Urinary bladder (tissue), 4 donors: Measurements from ENCODE around the gene HOXC5. TPM values are rescaled to one million over a fixed set of nuclear protein-coding genes. Genes with fewer than 3 reads are reported as not detected.

Experiments
- DNase-seq: peaks from one replicate; pipeline ENCODE4 v3.0.0-alpha.2; 2015; ENCODE audit errors: extremely low spot score
- H3K27ac ChIP-seq: one replicate; pipeline ENCODE4 v1.5.1; 2013; ENCODE audit warnings: low read depth, mild to moderate bottlenecking, moderate library complexity
- H3K36me3 ChIP-seq: one replicate; pipeline ENCODE4 v1.6.1; 2013; ENCODE audit warnings: mild to moderate bottlenecking, moderate library complexity; ENCODE audit not compliant: insufficient read depth
- H3K4me1 ChIP-seq: one replicate; pipeline ENCODE4 v1.6.1; 2013; ENCODE audit warnings: mild to moderate bottlenecking, moderate library complexity; ENCODE audit not compliant: insufficient read depth
- H3K4me3 ChIP-seq: one replicate; pipeline ENCODE4 v1.5.1; 2013; ENCODE audit warnings: low read depth, low read length
- WGBS: extraction: QIAGEN DNeasy Blood & Tissue Kit; methylation state at CpG from one replicate; pipeline ENCODE4 v1.1.7; 2013; 5-methylcytosine and 5-hydroxymethylcytosine counted together
- polyA plus RNA-seq: library from polyadenylated mRNA; stranded (reverse); fragments of 200-250 nt; gene quantifications from one replicate; pipeline ENCODE4 v1.2.3, GENCODE V29; 2013
- total RNA-seq: library from RNA; depleted of rRNA; stranded (reverse); fragments of >200 nt; gene quantifications from one replicate; pipeline ENCODE4 v1.2.3, GENCODE V29; 2014
- donor health status: healthy with polysubstance abuse.
- donor health status: healthy.

Gene HOXC5
- total and polyA plus RNA-seq, 2 donors: 0.11 to 0.42 TPM

DNA sequence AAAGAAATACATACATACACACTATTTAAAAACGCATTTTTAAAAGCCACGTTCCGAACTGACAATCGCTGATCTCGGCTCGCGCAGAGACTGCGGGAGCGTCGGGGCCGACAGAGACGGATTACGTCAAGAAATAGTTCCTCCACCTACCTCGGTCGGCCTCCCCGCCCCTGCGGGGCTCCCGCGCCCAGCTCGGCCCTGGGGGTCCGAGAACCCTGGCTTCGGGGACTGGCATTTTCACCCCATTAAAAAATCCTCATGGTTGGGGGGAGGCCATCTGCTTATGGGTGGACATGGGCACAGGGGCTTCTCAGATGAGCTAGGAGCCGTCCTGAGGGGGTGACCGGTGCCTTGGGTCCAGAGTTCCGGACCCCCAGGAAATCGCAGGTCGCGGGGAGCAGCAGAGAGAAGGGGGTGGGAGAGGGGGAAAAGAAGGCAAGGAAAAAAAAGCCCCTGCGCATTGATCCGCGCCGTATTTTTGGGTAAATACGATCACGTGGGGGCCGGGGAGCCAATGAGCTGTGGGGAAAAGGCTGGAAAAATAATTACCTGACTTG is 33.2 kb upstream of the HOXC5 start:
- no peak for DNase-seq
- 2% methylated on average over 35 of the region's 35 CpGs for WGBS
- H3K27ac ChIP-seq: no peak overlapping the region

DNA sequence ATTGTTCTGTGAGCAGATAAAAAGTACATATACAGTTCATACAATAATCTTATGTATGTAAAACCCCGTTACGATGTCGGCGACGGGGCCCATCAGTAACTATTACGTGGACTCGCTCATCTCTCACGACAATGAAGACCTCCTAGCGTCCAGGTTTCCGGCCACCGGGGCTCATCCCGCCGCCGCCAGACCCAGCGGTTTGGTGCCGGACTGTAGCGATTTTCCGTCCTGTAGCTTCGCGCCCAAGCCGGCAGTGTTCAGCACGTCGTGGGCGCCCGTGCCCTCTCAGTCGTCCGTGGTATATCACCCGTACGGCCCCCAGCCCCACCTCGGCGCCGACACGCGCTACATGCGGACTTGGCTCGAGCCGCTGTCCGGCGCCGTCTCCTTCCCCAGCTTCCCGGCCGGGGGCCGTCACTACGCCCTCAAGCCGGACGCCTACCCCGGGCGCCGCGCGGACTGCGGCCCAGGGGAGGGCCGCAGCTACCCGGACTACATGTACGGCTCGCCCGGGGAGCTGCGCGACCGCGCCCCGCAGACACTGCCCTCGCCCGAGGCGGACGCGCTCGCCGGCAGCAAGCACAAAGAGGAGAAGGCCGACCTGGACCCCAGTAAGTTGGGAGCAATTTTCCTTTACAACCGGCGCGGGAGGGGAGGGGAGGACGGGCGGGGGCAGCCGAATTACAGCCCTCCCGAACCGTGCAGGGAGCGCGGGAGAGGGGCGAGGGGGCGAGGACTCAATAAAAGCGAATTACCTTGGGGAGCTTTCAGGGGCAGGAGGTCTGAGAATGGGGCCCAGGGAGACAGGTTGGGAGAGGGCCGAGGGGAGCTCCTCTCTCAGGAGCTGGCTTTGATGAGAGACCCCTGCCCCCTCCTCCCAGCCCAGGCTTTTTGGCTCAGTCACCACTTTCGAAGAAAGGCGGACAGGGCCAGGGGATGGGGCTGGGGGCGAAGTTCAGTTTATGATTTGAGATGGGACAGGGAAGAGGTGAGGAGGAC is 32.4 kb upstream of the HOXC5 start, which contains the start of gene HOXC9:
HOXC9 (plus strand) TSS at position 46 of the 999 bp plus-strand sequence; CDS start at position 74, 28 bp downstream.
- no peak within 1 kb of the TSS for H3K27ac ChIP-seq
- no peak for DNase-seq
- H3K36me3 ChIP-seq: no peaks in the 10 kb centered on the region
- no peaks in the 10 kb centered on the region for H3K4me1 ChIP-seq
- 3% methylated on average over 87 of the region's 87 CpGs for WGBS
- H3K4me3 ChIP-seq: peak within 1 kb of the TSS; percentile 29

More for the DNA sequence above, 33.2 kb upstream of the HOXC5 start:
- Histone ChIP-seq H3K4me1 (no peaks in the 10 kb centered on the region), H3K36me3 (no peaks in the 10 kb centered on the region), H3K4me3 (peak overlapping the region; percentile 29)

DNA sequence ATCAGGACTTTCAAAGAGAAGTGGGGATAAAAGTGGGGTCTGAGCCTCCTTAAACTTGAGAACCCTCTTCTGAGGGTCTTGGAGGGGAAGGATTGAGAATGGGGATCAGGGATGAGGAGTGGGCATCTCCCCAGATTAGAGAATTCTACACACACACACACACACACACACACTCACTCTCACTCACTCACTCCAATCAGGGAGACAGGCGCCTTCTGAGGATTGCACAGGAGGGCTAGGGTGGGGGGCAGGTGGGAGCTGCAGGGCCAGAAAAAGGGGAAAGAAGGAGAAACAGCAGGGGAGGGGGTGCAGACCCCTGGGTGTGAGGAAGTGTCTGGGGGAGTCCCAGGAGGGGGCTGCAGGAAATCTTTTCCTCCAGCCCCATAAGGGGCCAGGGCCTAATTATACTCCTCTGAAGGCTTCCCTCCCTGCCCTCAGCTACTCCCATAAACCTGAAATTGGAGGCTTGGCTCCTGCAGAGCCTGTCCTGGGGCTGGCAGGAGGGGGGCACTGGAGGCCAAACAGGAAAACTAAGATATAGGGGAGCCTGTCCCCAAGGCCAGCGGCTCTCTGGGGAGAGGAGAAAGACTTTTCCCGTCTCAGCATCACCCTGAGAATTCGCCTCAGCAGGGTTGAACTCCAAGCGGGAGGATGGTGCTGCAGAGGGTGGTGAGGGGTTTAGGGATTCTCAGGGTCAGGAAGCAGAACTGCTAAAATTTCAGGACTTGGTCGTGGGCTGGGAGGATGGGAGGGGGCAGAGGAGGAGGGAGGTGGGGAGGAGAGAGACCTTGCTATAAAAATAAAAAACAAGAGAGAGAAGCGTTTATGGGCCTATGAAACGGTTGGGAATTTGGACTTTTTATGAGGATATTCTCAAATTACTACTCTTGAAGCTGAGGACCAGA is 31.3 kb upstream of the HOXC5 start:
- Histone ChIP-seq H3K4me3 (no peak overlapping the region), H3K4me1 (no peaks in the 10 kb centered on the region), H3K36me3 (no peaks in the 10 kb centered on the region), H3K27ac (no peak overlapping the region)
- 52% methylated on average over 8 of the region's 8 CpGs for WGBS
- no peak for DNase-seq

DNA sequence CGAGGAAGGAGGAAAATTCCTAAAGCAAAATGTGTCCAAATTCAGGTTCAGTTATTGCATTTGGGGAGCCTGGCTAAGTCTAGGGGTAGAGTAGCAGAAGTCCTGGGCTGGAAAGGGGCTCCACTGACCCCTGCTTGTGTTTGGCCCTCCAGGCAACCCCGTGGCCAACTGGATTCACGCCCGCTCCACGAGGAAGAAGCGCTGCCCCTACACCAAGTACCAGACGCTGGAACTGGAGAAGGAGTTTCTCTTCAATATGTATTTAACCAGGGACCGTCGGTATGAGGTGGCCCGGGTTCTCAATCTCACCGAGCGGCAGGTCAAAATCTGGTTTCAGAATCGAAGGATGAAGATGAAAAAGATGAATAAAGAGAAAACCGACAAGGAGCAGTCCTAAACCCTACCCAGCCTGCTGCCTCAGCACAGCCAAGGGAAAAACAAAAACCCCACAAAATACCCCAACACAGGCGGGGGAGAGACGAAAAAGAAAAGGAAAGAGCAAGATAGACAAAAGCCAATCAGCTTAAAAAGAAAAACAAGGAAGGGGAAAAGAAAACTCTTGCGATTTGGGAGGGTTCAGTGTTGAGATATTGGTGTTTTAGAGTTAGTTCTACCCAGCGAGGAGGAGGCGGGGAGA is 30.5 kb upstream of the HOXC5 start:
- 49% methylated on average over 19 of the region's 19 CpGs for WGBS
- DNase-seq: no peak
- Histone ChIP-seq H3K27ac (no peak overlapping the region), H3K4me3 (no peak overlapping the region), H3K4me1 (no peaks in the 10 kb centered on the region), H3K36me3 (no peaks in the 10 kb centered on the region)

DNA sequence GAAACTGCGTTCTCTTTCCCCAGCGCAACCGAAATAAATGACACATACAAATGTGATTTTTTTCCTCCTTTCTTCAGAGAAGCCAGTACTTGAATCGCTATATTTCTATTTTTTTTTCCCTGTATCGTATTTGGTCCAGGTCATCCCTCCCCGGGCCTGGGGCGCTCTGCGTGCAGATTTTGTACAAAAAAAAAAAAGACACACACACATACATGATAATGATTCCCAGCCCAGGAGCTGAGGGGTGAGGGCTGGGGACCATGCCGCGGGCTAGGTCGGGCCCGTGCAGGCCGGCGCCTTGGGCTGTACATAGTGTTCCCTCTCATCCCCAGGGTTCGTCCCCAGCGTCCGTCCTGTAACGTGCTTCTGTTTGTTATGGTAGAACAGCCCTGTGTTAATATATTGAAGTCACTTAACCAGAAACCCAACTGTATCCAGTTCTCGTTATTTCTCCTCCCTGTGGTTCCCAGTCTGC is 29.9 kb upstream of the HOXC5 start:
- Histone ChIP-seq H3K27ac (no peak overlapping the region), H3K4me1 (no peaks in the 10 kb centered on the region), H3K4me3 (no peak overlapping the region), H3K36me3 (no peaks in the 10 kb centered on the region)
- whole genome bisulfite sequencing: 71% methylated on average over 19 of the region's 19 CpGs
- no peak for DNase-seq

DNA sequence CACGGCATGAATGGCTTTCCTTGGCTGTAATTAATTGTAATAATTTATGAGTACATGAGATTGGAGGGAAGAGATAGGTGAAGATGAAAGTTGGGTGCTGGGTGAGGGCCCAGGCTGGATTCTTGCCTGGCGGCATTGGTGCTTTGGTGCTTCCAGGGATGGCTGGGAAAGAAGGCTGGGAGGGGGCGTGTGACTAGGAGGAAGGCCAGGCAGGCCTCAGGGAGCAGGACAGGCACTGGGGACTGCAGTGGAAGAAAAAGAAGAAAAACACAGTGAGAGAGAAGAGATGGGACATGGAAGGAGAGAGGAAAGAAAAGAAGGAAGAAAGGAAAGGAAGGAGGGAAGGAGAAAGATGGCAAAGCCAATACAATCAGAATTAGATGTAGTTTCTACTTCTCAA is 29.2 kb upstream of the HOXC5 start:
- Histone ChIP-seq H3K4me3 (no peak overlapping the region), H3K36me3 (no peaks in the 10 kb centered on the region), H3K27ac (no peak overlapping the region), H3K4me1 (no peaks in the 10 kb centered on the region)
- 77% methylated on average over 3 of the region's 3 CpGs for WGBS
- no peak for DNase-seq

DNA sequence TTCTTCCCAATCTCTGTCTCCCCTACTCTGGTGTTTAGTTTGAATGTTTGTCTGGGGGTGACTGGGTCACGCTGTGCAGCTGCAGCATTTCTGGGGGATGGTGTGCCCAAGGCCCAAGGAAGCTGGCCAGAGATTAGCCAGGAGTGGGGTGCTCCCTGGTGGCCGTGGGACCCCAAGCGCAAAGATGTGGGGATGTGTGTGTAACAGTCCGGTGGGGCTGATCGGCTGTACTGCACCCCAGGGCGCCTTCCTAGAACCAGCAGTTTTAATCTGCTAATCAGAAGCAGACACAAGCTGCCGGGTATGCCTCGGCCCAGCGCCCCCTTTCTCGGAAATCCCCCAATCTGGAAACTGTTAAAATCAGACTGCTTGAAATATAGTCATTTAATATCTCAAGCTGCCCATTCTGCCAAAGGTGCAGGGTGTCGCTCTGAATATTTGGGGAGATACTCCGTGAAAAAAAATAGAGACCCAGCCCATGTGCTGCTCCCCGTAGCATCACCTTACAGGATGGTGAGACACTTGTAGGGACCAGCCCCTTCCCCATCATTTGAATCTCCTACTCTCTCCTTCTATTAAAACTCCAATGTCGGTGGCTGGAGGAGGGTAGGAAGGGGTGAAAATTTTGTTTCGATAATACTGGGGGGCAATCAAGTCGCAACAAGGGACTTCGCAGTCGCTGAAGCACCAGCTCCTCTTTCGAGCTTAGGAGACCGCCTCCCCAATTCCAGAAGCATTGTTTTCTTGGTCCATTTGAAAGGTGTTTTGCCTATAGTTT is 28.6 kb upstream of the HOXC5 start:
- no peak for DNase-seq
- WGBS: 45% methylated on average over 20 of the region's 20 CpGs
- no peak overlapping the region for H3K4me3 ChIP-seq
- H3K36me3 ChIP-seq: no peaks in the 10 kb centered on the region
- no peak overlapping the region for H3K27ac ChIP-seq
- no peaks in the 10 kb centered on the region for H3K4me1 ChIP-seq

DNA sequence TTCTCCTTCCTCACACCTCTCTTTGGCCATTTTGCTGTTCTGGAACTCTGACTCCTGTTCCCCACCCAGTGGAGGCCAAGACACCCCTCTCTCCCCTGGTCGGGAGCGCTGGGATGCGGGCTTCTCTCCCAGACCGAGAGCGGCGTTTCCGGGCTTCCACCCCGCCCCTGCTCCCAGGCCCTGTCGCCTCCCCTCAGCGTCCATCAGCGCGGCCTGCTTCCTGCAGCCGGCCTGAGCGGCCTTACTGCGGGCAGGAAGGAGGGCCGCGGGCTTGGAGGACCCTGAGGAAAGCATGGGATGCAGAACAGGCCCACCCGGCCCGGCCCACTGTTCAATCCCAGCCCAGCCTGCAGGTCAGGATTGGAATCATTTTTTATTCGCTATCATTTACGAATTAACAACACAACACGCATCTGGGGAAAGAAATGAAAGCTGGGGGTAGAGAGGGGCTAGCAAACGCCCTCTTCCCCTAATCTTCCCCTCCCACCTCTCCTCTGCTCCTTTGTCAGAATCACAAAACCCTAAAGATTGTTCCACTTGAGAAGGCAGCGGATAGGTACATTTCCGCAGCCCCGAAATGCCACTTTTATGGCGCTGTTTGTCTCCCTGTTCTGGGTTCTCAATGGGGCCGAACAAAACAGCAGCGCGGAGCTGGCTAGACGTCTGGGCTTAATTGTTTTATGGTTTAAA is 27.9 kb upstream of the HOXC5 start:
- no peak for DNase-seq
- H3K4me1 ChIP-seq: no peaks in the 10 kb centered on the region
- 30% methylated on average over 31 of the region's 31 CpGs for WGBS
- H3K27ac ChIP-seq: no peak overlapping the region
- no peak overlapping the region for H3K4me3 ChIP-seq
- no peaks in the 10 kb centered on the region for H3K36me3 ChIP-seq

DNA sequence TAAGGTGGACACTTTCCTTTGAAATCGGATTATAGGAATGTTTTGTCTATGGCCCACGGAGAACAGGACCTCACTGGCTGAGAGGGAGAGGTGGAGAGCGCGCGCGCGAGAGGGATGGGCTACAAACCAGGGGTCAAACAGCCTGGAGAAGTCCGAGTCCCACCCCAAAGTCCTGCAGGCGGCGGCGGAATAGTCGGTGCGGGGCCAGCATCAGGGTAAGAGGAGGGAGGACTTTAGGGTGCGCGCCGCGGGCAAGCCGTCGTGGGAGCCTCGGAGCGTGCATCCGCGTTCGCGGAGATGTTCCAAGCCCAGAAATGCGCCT is 27.4 kb upstream of the HOXC5 start:
- no peak for DNase-seq
- 10% methylated on average over 26 of the region's 26 CpGs for WGBS
- Histone ChIP-seq H3K36me3 (no peaks in the 10 kb centered on the region), H3K27ac (no peak overlapping the region), H3K4me1 (no peaks in the 10 kb centered on the region), H3K4me3 (no peak overlapping the region)

DNA sequence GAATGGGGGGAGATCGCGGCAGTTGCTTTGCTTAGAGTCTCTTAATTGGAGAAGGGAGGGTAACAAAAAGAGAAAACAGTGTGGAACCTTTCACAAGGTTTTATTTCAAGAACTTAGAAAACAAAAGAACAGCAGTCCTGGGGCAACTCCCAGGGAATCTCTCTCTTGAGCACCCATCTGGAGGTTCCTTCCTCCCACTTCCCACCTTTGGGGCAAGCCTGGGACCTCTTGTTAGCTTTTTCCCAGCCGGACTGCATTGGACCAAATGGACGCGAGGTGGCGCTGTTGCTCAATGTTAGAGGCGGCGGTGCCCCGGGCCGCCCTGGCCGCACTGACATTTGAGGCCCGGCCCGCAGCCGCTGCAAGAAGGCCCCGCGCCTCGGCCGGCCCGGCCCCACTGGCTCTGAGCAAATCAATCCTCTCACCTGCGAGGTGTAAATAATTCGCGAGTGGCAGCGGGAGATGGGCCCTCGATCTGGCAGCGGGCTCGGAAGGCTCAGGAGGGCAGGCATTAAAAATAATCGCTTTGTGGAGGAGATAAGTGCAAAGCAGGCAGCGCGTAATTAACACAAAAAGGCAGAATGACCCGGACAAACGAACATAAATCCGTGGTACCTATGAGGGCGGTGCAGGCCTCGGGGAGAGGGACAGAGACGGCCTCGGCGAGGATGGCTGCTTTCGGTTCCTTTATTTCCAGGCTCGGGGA is 26.8 kb upstream of the HOXC5 start:
- no peak overlapping the region for H3K27ac ChIP-seq
- peak; percentile 76 for DNase-seq
- H3K4me1 ChIP-seq: no peaks in the 10 kb centered on the region
- 14% methylated on average over 39 of the region's 39 CpGs for WGBS
- H3K36me3 ChIP-seq: no peaks in the 10 kb centered on the region
- H3K4me3 ChIP-seq: no peak overlapping the region

DNA sequence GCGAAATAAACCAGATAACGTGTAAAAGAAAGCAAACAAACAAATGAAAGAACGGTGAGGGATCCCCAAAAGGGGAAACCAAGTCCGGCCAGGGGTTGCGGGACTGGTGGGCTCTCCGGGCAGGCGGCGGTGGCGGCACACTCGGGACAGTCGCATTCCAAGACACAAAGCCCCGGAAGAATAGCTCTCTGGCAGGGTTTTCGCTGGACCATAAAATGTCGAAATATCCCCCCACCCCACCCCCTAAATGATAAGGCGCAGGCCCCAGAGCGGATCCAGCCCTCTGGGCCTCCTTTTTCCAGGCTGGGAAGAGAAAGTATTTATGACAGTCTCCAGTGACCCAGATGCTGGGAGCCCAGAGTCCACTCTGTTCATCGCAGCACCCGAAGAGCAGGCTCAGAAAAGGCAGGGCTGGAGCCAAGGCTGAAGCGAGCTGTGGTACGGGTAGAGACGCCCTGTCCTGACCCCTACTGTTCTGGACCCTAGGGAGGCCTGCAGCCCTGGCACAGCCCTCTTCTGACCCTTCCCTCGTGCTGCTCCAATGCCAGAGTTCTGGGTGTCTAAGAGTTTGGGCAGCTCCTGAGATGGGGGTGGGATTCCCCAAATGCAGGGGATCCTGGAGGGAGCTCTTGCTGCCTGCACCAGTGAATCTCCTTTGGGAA is 26.2 kb upstream of the HOXC5 start:
- Histone ChIP-seq H3K4me1 (no peaks in the 10 kb centered on the region), H3K27ac (no peak overlapping the region), H3K4me3 (no peak overlapping the region), H3K36me3 (no peaks in the 10 kb centered on the region)
- WGBS: 48% methylated on average over 22 of the region's 22 CpGs
- DNase-seq: no peak
